H9 (cell line): ENCODE data around the gene KDM4D. TPM values are rescaled to one million over a fixed set of nuclear protein-coding genes. Genes with fewer than 3 reads are reported as not detected.

Experiments
- DNase-seq: peaks from one replicate; pipeline ENCODE4 v3.0.0-alpha.2; 2017
- H2AFZ ChIP-seq: one replicate; pipeline ENCODE4 v1.6.1; 2013; ENCODE audit warnings: mild to moderate bottlenecking, low read length, control low read depth, moderate library complexity
- H2AK5ac ChIP-seq: 2 replicates; pipeline ENCODE4 v1.6.1; 2013; ENCODE audit warnings: low read length, control low read depth, mixed read lengths; ENCODE audit not compliant: insufficient read length
- H2BK120ac ChIP-seq: one replicate; pipeline ENCODE4 v1.6.1; 2013; ENCODE audit warnings: low read depth, mild to moderate bottlenecking, low read length, control low read depth, inconsistent platforms; ENCODE audit not compliant: poor library complexity, severe bottlenecking
- H2BK12ac ChIP-seq: 2 replicates; pipeline ENCODE4 v1.6.1; 2013; ENCODE audit warnings: low read length, control low read depth, mixed read lengths, low read depth; ENCODE audit not compliant: insufficient read length
- H2BK15ac ChIP-seq: 2 replicates; pipeline ENCODE4 v1.6.1; 2013; ENCODE audit warnings: low read depth, low read length, control low read depth
- H2BK20ac ChIP-seq: one replicate; pipeline ENCODE4 v1.6.1; 2013; ENCODE audit warnings: low read depth, mild to moderate bottlenecking, low read length, control low read depth, inconsistent platforms; ENCODE audit not compliant: poor library complexity, severe bottlenecking
- H2BK5ac ChIP-seq: 2 replicates; pipeline ENCODE4 v1.6.1; 2013; ENCODE audit warnings: low read length, control low read depth, mixed read lengths; ENCODE audit not compliant: insufficient read length
- H3K14ac ChIP-seq: 2 replicates; pipeline ENCODE4 v1.6.1; 2013; ENCODE audit warnings: low read length, control low read depth; ENCODE audit not compliant: insufficient read depth
- H3K18ac ChIP-seq: 2 replicates; pipeline ENCODE4 v1.6.1; 2013; ENCODE audit warnings: low read depth, mild to moderate bottlenecking, mixed read lengths, low read length, control low read depth; ENCODE audit not compliant: insufficient read length
- H3K23ac ChIP-seq: 2 replicates; pipeline ENCODE4 v1.6.1; 2013; ENCODE audit warnings: low read length, control low read depth, mixed read lengths, low read depth; ENCODE audit not compliant: insufficient read length
- H3K23me2 ChIP-seq: 2 replicates; pipeline ENCODE4 v1.6.1; 2013; ENCODE audit warnings: low read depth, mild to moderate bottlenecking, mixed read lengths, low read length, control low read depth; ENCODE audit not compliant: insufficient read length, poor library complexity, severe bottlenecking
- H3K27ac ChIP-seq: 2 replicates; pipeline ENCODE4 v1.5.1; 2013; ENCODE audit warnings: low read length, control low read depth, mixed read lengths, low read depth; ENCODE audit not compliant: insufficient read length
- H3K27me3 ChIP-seq: 2 replicates; pipeline ENCODE4 v1.6.1; 2013; ENCODE audit warnings: low read length, control low read depth, inconsistent platforms; ENCODE audit not compliant: insufficient read depth
- H3K4ac ChIP-seq: 2 replicates; pipeline ENCODE4 v1.6.1; 2013; ENCODE audit warnings: low read depth, mild to moderate bottlenecking, control low read depth, inconsistent platforms, low read length, moderate library complexity
- H3K4me1 ChIP-seq: 2 replicates; pipeline ENCODE4 v1.6.1; 2013; ENCODE audit warnings: low read length, control low read depth, inconsistent platforms; ENCODE audit not compliant: insufficient read depth
- H3K4me2 ChIP-seq: 2 replicates; pipeline ENCODE4 v1.6.1; 2013; ENCODE audit warnings: low read length, control low read depth, mixed read lengths; ENCODE audit not compliant: insufficient read length, insufficient read depth
- H3K56ac ChIP-seq: 2 replicates; pipeline ENCODE4 v1.6.1; 2013; ENCODE audit warnings: low read depth, mild to moderate bottlenecking, mixed read lengths, low read length, control low read depth; ENCODE audit not compliant: insufficient read length
- H3K79me1 ChIP-seq: 2 replicates; pipeline ENCODE4 v1.6.1; 2013; ENCODE audit warnings: low read depth, mild to moderate bottlenecking, moderate library complexity, low read length, control low read depth, inconsistent platforms; ENCODE audit not compliant: insufficient read depth, poor library complexity, severe bottlenecking
- H3K79me2 ChIP-seq: 2 replicates; pipeline ENCODE4 v1.6.1; 2013; ENCODE audit warnings: low read length, control low read depth, inconsistent platforms; ENCODE audit not compliant: insufficient read depth
- H3K9ac ChIP-seq: 2 replicates; pipeline ENCODE4 v1.6.1; 2013; ENCODE audit warnings: low read length, control low read depth, mixed read lengths; ENCODE audit not compliant: insufficient read length; ENCODE audit errors: extremely low read depth
- H3K9me3 ChIP-seq: one replicate; pipeline ENCODE4 v1.6.1; 2013; ENCODE audit warnings: low read depth, low read length, inconsistent platforms; ENCODE audit not compliant: control insufficient read depth
- H3T11ph ChIP-seq: one replicate; pipeline ENCODE4 v1.6.1; 2013; ENCODE audit warnings: mild to moderate bottlenecking, low read length, control low read depth, inconsistent platforms
- H4K20me1 ChIP-seq: one replicate; pipeline ENCODE4 v1.6.1; 2013; ENCODE audit not compliant: control insufficient read depth, insufficient read length, insufficient read depth
- H4K5ac ChIP-seq: 2 replicates; pipeline ENCODE4 v1.6.1; 2013; ENCODE audit warnings: low read depth, mild to moderate bottlenecking, mixed read lengths, low read length, control low read depth; ENCODE audit not compliant: insufficient read length
- H4K8ac ChIP-seq: replicated peaks from 2 replicates; pipeline ENCODE4 v1.6.1; 2013; ENCODE audit warnings: low read length, control low read depth, mixed read lengths, low read depth; ENCODE audit not compliant: insufficient read length
- H4K91ac ChIP-seq: 2 replicates; pipeline ENCODE4 v1.6.1; 2013; ENCODE audit warnings: low read depth, mild to moderate bottlenecking, moderate library complexity, mixed read lengths, low read length, control low read depth; ENCODE audit not compliant: insufficient read length
- H3K27ac Mint-ChIP-seq, 3 experiments: 2 replicates in 2 of 3; 3 replicates in 1 of 3; pipeline ENCODE4 v1.8.0; 2020 to 2021; ENCODE audit warnings: mixed read lengths in 3 of 3, mild to moderate bottlenecking in 1 of 3, moderate library complexity in 1 of 3
- H3K27me3 Mint-ChIP-seq: 2 replicates; pipeline ENCODE4 v1.8.0; 2021; ENCODE audit warnings: low read depth, mild to moderate bottlenecking, moderate library complexity, mixed read lengths
- H3K36me3 Mint-ChIP-seq, 3 experiments: 2 replicates in 2 of 3; 3 replicates in 1 of 3; pipeline ENCODE4 v1.8.0; 2020 to 2021; ENCODE audit warnings: low read depth in 3 of 3, mixed read lengths in 3 of 3; ENCODE audit not compliant: insufficient read depth in 1 of 3
- H3K4me1 Mint-ChIP-seq, 2 experiments: 2 replicates each; pipeline ENCODE4 v1.8.0; 2020; ENCODE audit warnings: mixed read lengths in 2 of 2
- H3K4me3 Mint-ChIP-seq, 2 experiments: 2 replicates in 1 of 2; 3 replicates in 1 of 2; pipeline ENCODE4 v1.8.0; 2020 to 2021; ENCODE audit warnings: mild to moderate bottlenecking in 2 of 2, mixed read lengths in 2 of 2, moderate library complexity in 1 of 2
- H3K9me3 Mint-ChIP-seq, 2 experiments: 2 replicates in 1 of 2; 3 replicates in 1 of 2; pipeline ENCODE4 v1.8.0; 2020; ENCODE audit warnings: mild to moderate bottlenecking in 2 of 2, mixed read lengths in 2 of 2, moderate library complexity in 1 of 2
- CTCF ChIP-seq: fragments of 200-600 bp; sonication (generic); conservative IDR thresholded peaks from 3 replicates; pipeline ENCODE4 v1.8.0; 2021; ENCODE audit warnings: antibody characterized with exemption, mild to moderate bottlenecking
- WGBS: extraction: QIAGEN DNeasy Blood & Tissue Kit; methylation state at CpG from one replicate; pipeline ENCODE4 v1.1.7; 2013; ENCODE audit warnings: missing lambda C conversion rate, low lambda C conversion rate, mixed read lengths; ENCODE audit not compliant: insufficient read length; ENCODE audit errors: extremely low coverage; 5-methylcytosine and 5-hydroxymethylcytosine counted together
- total RNA-seq: library from RNA; stranded (reverse); gene quantifications from 2 replicates; pipeline ENCODE4 v1.2.1, GENCODE V29; 2021

The KDM4D gene
- total RNA-seq, 1 experiment from 2014 or later: 1.9 TPM

GRCh38 chr11:94993400-94993943 is 20.0 kb downstream of the KDM4D start:
- no peak overlapping the region for H4K8ac ChIP-seq
- H2AK5ac ChIP-seq: no peak overlapping the region
- no peak overlapping the region for H3K27ac ChIP-seq
- Mint-ChIP-seq H3K9me3 (no peaks in the 10 kb centered on the region), H3K4me3 (no peak overlapping the region), H3K27me3 (peaks cover 28% of the 10 kb centered on the region), H3K27ac (no peak overlapping the region), H3K36me3 (peaks cover 0 to 6% (median 1%) of the 10 kb centered on the region in 3 experiments; a peak in 5 of 7 replicates), H3K4me1 (no peaks in the 10 kb centered on the region; a peak in 1 of 4 replicates)
- H2BK12ac ChIP-seq: no peak overlapping the region
- no peak overlapping the region for H2BK15ac ChIP-seq
- no peaks in the 10 kb centered on the region for H3K23me2 ChIP-seq
- H3T11ph ChIP-seq: no peak overlapping the region
- no peaks in the 10 kb centered on the region for H3K4me1 ChIP-seq
- H2BK5ac ChIP-seq: no peak overlapping the region
- H4K5ac ChIP-seq: no peak overlapping the region
- H3K9me3 ChIP-seq: no peaks in the 10 kb centered on the region
- H3K56ac ChIP-seq: no peak overlapping the region
- H3K18ac ChIP-seq: no peak overlapping the region
- H4K20me1 ChIP-seq: no peaks in the 10 kb centered on the region
- no peak for TF ChIP-seq CTCF
- no peak overlapping the region for H2BK20ac ChIP-seq
- no peak overlapping the region for H2AFZ ChIP-seq
- H4K91ac ChIP-seq: no peak overlapping the region
- H3K79me1 ChIP-seq: no peaks in the 10 kb centered on the region
- H3K9ac ChIP-seq: no peak overlapping the region
- H3K4me2 ChIP-seq: no peak overlapping the region
- DNase-seq: no peak
- H3K27me3 ChIP-seq: no peaks in the 10 kb centered on the region
- H3K4ac ChIP-seq: no peak overlapping the region
- H3K23ac ChIP-seq: no peak overlapping the region
- no peak overlapping the region for H2BK120ac ChIP-seq
- H3K79me2 ChIP-seq: no peaks in the 10 kb centered on the region
- H3K14ac ChIP-seq: no peak overlapping the region
- no CpG with 5 or more reads among the region's 2 CpGs for WGBS
